ENCODE data around the gene PTPRF. TPM values are rescaled to one million over a fixed set of nuclear protein-coding genes. Genes with fewer than 3 reads are reported as not detected.

PTPRF gene
- total RNA-seq, 1 donor from 2014 or later = 478 TPM

GRCh38 chr1:43664369-43664768, 133.7 kb downstream of the PTPRF start:
- DNase-seq (ENCODE audit: low spot score) = no peak

- DNase-seq (ENCODE audit: low spot score) = no peak
Measured at GRCh38 chr1:43666608-43667007, 135.9 kb downstream of the PTPRF start.

- no peak for DNase-seq (ENCODE audit: low spot score)
Measured at GRCh38 chr1:43668956-43669355, 138.3 kb downstream of the PTPRF start.

- DNase-seq (ENCODE audit: low spot score) = no peak
Measured at GRCh38 chr1:43669878-43670277, 139.2 kb downstream of the PTPRF start.

GRCh38 chr1:43671193-43671592, 140.5 kb downstream of the PTPRF start:
- no peak for DNase-seq (ENCODE audit: low spot score)

- no peak for DNase-seq (ENCODE audit: low spot score)
Measured at GRCh38 chr1:43671626-43672330, 141.1 kb downstream of the PTPRF start.

GRCh38 chr1:43673261-43673660, 142.6 kb downstream of the PTPRF start:
- DNase-seq (ENCODE audit: low spot score) = no peak

Other genes with a start within 250 kb of the PTPRF start
- gene C1orf210, start 245.3 kb upstream of the PTPRF start, total RNA-seq = 47.9 TPM
- 23.3 TPM for gene TIE1, start 229.9 kb upstream of the PTPRF start, total RNA-seq
- not detected for gene MPL, start 193.1 kb upstream of the PTPRF start, total RNA-seq
- 5.1 TPM for gene CDC20, start 171.9 kb upstream of the PTPRF start, total RNA-seq
- gene ELOVL1, start 162.9 kb upstream of the PTPRF start, total RNA-seq = 141 TPM
- 37.7 TPM for gene MED8, start 141.1 kb upstream of the PTPRF start, total RNA-seq
- gene SZT2, start 141.0 kb upstream of the PTPRF start, total RNA-seq = 59.3 TPM
- 85.5 TPM for gene HYI, start 77.0 kb upstream of the PTPRF start, total RNA-seq
- gene KDM4A, start 119.3 kb downstream of the PTPRF start, total RNA-seq = 47.6 TPM
- 17.4 TPM for gene ST3GAL3, start 176.7 kb downstream of the PTPRF start, total RNA-seq